ENCODE data around the gene SPSB2.

GRCh38 chr12:6863586-6864321 is 9.3 kb downstream of the SPSB2 start:
- TF ChIP-seq CTCF (IDR thresholded peaks at IDR 0.05), result no peak
- no peak for TF ChIP-seq EP300 (IDR thresholded peaks at IDR 0.05)
- no peak for TF ChIP-seq POLR2A (IDR thresholded peaks at IDR 0.05)

Data from tibial nerve (tissue), 4 donors.